ENCODE data around the gene LLGL2.
"Not testable (repeated sequence)": the region's sequence is repeated elsewhere in the genome, so short reads cannot be mapped to it uniquely, and the experiment has no call there.

LLGL2 gene

DNA sequence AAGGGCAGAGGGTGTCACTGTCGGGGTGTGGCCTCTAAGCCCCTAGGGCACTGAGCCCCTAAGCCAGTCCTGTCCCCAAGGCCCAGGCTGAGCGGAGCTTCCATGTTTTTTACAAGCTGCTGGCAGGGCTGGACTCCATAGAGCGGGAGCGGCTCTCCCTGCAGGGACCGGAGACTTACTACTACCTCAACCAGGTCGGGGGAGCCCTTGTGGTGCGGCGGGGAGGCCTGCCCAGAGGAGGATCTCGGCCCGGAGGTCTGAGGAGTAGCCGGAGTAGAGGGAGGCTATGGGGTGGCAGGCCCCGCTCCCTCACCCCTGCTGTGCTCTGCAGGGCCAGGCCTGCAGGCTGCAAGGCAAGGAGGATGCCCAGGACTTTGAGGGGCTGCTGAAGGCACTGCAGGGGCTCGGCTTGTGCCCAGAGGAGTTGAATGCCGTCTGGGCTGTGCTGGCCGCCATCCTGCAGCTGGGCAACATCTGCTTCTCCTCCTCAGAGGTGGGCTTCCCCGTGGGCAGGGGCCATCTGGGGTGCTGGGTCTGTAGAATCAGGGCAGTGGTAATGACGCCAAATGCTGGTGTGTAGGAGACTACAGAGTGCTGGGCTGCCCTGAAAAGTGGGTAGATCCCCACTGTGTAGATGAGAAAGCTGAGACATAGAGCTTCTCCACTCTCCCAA lies 67.0 kb downstream of the LLGL2 start:
- no peak overlapping the region for H3K4me3 ChIP-seq (ENCODE audit: control insufficient read depth, low read depth, low read length)
- no peak for TF ChIP-seq CTCF (conservative IDR thresholded peaks at IDR 0.05; ENCODE audit: control insufficient read depth, insufficient read depth, low read depth, low read length)
- DNase-seq (ENCODE audit: low read depth), result no peak

GRCh38 chr17:75593430-75593829 lies 67.9 kb downstream of the LLGL2 start:
- not testable (repeated sequence) for DNase-seq (ENCODE audit: low read depth); H3K4me3 ChIP-seq (ENCODE audit: control insufficient read depth, low read depth, low read length)

- no peak for DNase-seq (ENCODE audit: low read depth)
- TF ChIP-seq CTCF (conservative IDR thresholded peaks at IDR 0.05; ENCODE audit: control insufficient read depth, insufficient read depth, low read depth, low read length), result no peak
- no peak overlapping the region for H3K4me3 ChIP-seq (ENCODE audit: control insufficient read depth, low read depth, low read length)
Observed at GRCh38 chr17:75594499-75595283, 69.2 kb downstream of the LLGL2 start.

- no peak for DNase-seq (ENCODE audit: low read depth)
- no peak overlapping the region for H3K4me3 ChIP-seq (ENCODE audit: control insufficient read depth, low read depth, low read length)
- TF ChIP-seq CTCF (conservative IDR thresholded peaks at IDR 0.05; ENCODE audit: control insufficient read depth, insufficient read depth, low read depth, low read length), result no peak
Observed at GRCh38 chr17:75595284-75595919, 69.9 kb downstream of the LLGL2 start.

GRCh38 chr17:75595920-75596313 lies 70.4 kb downstream of the LLGL2 start:
- TF ChIP-seq CTCF (conservative IDR thresholded peaks at IDR 0.05; ENCODE audit: control insufficient read depth, insufficient read depth, low read depth, low read length), result no peak
- H3K4me3 ChIP-seq (ENCODE audit: control insufficient read depth, low read depth, low read length), result no peak overlapping the region
- no peak for DNase-seq (ENCODE audit: low read depth)

GRCh38 chr17:75596320-75597087 lies 71.0 kb downstream of the LLGL2 start:
- TF ChIP-seq CTCF (conservative IDR thresholded peaks at IDR 0.05; ENCODE audit: control insufficient read depth, insufficient read depth, low read depth, low read length), result no peak
- H3K4me3 ChIP-seq (ENCODE audit: control insufficient read depth, low read depth, low read length), result no peak overlapping the region

More at GRCh38 chr17:75596320-75597087, 71.0 kb downstream of the LLGL2 start:
- no peak for DNase-seq (ENCODE audit: low read depth)
